ENCODE results near the gene MAL. TPM values are rescaled to one million over a fixed set of nuclear protein-coding genes. Genes with fewer than 3 reads are reported as not detected.

Gene MAL
- total and polyA plus RNA-seq, 2 experiments from 2014 or later = 1.4 TPM; not detected in 1

GRCh38 chr2:95030496-95030895, 5.0 kb downstream of the MAL start:
- Histone ChIP-seq H3K27me3 (peaks cover 22% of the 10 kb centered on the region), H3K36me3 (replicated peaks; ENCODE audit: insufficient read depth, low read depth) (no peaks in the 10 kb centered on the region), H4K20me1 (ENCODE audit: insufficient read depth, poor library complexity, severe bottlenecking) (no peaks in the 10 kb centered on the region), H2AFZ (no peak overlapping the region), H3K4me3 (no peak overlapping the region), H3K9me2 (replicated peaks; ENCODE audit: insufficient read depth) (no peaks in the 10 kb centered on the region), H3K4me1 (ENCODE audit: insufficient read depth) (no peaks in the 10 kb centered on the region), H3K27ac (no peak overlapping the region), H3K79me2 (no peaks in the 10 kb centered on the region), H3K4me2 (no peak overlapping the region), H3K9me3 (ENCODE audit: low read depth) (no peaks in the 10 kb centered on the region)
- no peak for DNase-seq (ENCODE audit: low spot score)
- TF ChIP-seq EZH2 (IDR thresholded peaks at IDR 0.05; ENCODE audit: borderline replicate concordance) (no peak), CTCF (IDR thresholded peaks at IDR 0.05; ENCODE audit: poor library complexity) (no peak), EZH2phosphoT487 (IDR thresholded peaks at IDR 0.05; ENCODE audit: low read depth, severe bottlenecking, unreplicated experiment) (no peak)
- WGBS (ENCODE audit: low lambda C conversion rate, missing lambda C conversion rate) = 33% methylated on average over 5 of the region's 5 CpGs

GRCh38 chr2:95031076-95031725, 5.7 kb downstream of the MAL start:
- no peaks in the 10 kb centered on the region for H3K79me2 ChIP-seq
- whole genome bisulfite sequencing (ENCODE audit: low lambda C conversion rate, missing lambda C conversion rate) = 61% methylated on average over 7 of the region's 7 CpGs
- no peak overlapping the region for H3K4me2 ChIP-seq
- no peak overlapping the region for H3K27ac ChIP-seq
- no peaks in the 10 kb centered on the region for H3K36me3 ChIP-seq (replicated peaks; ENCODE audit: insufficient read depth, low read depth)
- H3K9me2 ChIP-seq (replicated peaks; ENCODE audit: insufficient read depth) = no peaks in the 10 kb centered on the region
- no peak for TF ChIP-seq EZH2phosphoT487 (IDR thresholded peaks at IDR 0.05; ENCODE audit: low read depth, severe bottlenecking, unreplicated experiment)
- TF ChIP-seq CTCF (IDR thresholded peaks at IDR 0.05; ENCODE audit: poor library complexity) = no peak
- TF ChIP-seq EZH2 (IDR thresholded peaks at IDR 0.05; ENCODE audit: borderline replicate concordance) = no peak
- DNase-seq (ENCODE audit: low spot score) = no peak
- H4K20me1 ChIP-seq (ENCODE audit: insufficient read depth, poor library complexity, severe bottlenecking) = no peaks in the 10 kb centered on the region
- no peak overlapping the region for H3K4me3 ChIP-seq
- no peaks in the 10 kb centered on the region for H3K9me3 ChIP-seq (ENCODE audit: low read depth)
- no peak overlapping the region for H2AFZ ChIP-seq
- H3K27me3 ChIP-seq = peaks cover 16% of the 10 kb centered on the region
- H3K4me1 ChIP-seq (ENCODE audit: insufficient read depth) = no peaks in the 10 kb centered on the region

GRCh38 chr2:95031726-95032116, 6.2 kb downstream of the MAL start:
- WGBS (ENCODE audit: low lambda C conversion rate, missing lambda C conversion rate) = 63% methylated on average over 1 of the region's 1 CpG
- H3K27me3 ChIP-seq = peaks cover 13% of the 10 kb centered on the region
- H3K9me2 ChIP-seq (replicated peaks; ENCODE audit: insufficient read depth) = no peaks in the 10 kb centered on the region
- no peak overlapping the region for H3K27ac ChIP-seq
- no peak overlapping the region for H3K4me2 ChIP-seq
- H3K4me1 ChIP-seq (ENCODE audit: insufficient read depth) = no peaks in the 10 kb centered on the region
- no peaks in the 10 kb centered on the region for H4K20me1 ChIP-seq (ENCODE audit: insufficient read depth, poor library complexity, severe bottlenecking)
- no peaks in the 10 kb centered on the region for H3K36me3 ChIP-seq (replicated peaks; ENCODE audit: insufficient read depth, low read depth)
- H3K79me2 ChIP-seq = no peaks in the 10 kb centered on the region
- H3K9me3 ChIP-seq (ENCODE audit: low read depth) = no peaks in the 10 kb centered on the region
- no peak for TF ChIP-seq CTCF (IDR thresholded peaks at IDR 0.05; ENCODE audit: poor library complexity)
- TF ChIP-seq EZH2 (IDR thresholded peaks at IDR 0.05; ENCODE audit: borderline replicate concordance) = no peak
- no peak for TF ChIP-seq EZH2phosphoT487 (IDR thresholded peaks at IDR 0.05; ENCODE audit: low read depth, severe bottlenecking, unreplicated experiment)
- no peak for DNase-seq (ENCODE audit: low spot score)
- H3K4me3 ChIP-seq = no peak overlapping the region
- H2AFZ ChIP-seq = no peak overlapping the region

Data from hepatocyte (in vitro differentiated cells).